ENCODE results near the gene TRIO.

DNA sequence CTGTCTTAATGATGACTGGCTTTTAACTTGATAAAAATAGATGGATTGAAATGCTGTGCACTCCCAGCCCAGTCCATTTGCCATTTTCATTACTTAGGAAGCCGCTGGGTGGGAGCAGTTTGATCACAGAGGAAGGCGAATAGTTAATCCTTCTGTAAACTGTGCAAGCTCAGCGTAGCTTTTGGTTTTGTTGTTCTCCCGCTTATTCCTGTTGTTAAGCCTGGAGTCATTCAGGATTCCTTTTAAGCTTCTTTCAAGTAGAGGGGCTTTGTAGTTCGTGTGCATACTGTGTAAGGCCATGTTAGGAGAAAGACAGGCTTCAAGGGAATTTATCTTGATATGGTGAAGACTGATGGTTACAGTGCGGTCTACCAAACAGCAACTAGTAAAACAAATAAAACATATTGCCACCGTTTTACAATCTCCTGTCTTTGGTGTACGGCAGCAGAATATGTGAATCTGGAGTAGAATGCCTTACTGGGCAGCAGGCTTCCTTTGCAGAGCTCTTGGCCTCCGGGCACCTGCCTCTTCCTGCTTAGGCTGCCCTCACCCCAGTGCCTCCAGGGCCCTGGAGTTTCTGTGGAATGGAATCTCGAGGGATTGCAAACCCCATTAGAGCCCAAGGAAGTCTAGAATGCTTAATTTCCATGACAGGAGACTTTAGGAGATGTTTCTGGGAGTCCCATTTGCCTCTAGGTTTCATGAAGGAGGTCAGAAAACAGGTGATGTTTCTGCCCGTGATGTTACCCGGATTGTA is 141.4 kb downstream of the TRIO start:
- TF ChIP-seq, protein P1, sequence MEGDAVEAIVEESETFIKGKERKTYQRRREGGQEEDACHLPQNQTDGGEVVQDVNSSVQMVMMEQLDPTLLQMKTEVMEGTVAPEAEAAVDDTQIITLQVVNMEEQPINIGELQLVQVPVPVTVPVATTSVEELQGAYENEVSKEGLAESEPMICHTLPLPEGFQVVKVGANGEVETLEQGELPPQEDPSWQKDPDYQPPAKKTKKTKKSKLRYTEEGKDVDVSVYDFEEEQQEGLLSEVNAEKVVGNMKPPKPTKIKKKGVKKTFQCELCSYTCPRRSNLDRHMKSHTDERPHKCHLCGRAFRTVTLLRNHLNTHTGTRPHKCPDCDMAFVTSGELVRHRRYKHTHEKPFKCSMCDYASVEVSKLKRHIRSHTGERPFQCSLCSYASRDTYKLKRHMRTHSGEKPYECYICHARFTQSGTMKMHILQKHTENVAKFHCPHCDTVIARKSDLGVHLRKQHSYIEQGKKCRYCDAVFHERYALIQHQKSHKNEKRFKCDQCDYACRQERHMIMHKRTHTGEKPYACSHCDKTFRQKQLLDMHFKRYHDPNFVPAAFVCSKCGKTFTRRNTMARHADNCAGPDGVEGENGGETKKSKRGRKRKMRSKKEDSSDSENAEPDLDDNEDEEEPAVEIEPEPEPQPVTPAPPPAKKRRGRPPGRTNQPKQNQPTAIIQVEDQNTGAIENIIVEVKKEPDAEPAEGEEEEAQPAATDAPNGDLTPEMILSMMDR (IDR thresholded peaks at IDR 0.05 in 2 of 3, conservative IDR thresholded peaks at IDR 0.05 in 1 of 3; ENCODE audit: borderline replicate concordance in 1 of 3, insufficient read depth in 1 of 3, low read depth in 2 of 3, low read length in 2 of 3), result no peak
- no peak for TF ChIP-seq POLR2AphosphoS5 (IDR thresholded peaks at IDR 0.05; ENCODE audit: low read depth, low read length)
- TF ChIP-seq POLR2A (IDR thresholded peaks at IDR 0.05; ENCODE audit: borderline replicate concordance, extremely low read depth, insufficient read depth, insufficient read length), result no peak
- TF ChIP-seq SRF (IDR thresholded peaks at IDR 0.05; ENCODE audit: low read depth), result no peak
- TF ChIP-seq EGR1 (IDR thresholded peaks at IDR 0.05; ENCODE audit: low read depth), result no peak
- TF ChIP-seq CEBPB (IDR thresholded peaks at IDR 0.05; ENCODE audit: low read depth), result no peak
- TF ChIP-seq, protein P2, sequence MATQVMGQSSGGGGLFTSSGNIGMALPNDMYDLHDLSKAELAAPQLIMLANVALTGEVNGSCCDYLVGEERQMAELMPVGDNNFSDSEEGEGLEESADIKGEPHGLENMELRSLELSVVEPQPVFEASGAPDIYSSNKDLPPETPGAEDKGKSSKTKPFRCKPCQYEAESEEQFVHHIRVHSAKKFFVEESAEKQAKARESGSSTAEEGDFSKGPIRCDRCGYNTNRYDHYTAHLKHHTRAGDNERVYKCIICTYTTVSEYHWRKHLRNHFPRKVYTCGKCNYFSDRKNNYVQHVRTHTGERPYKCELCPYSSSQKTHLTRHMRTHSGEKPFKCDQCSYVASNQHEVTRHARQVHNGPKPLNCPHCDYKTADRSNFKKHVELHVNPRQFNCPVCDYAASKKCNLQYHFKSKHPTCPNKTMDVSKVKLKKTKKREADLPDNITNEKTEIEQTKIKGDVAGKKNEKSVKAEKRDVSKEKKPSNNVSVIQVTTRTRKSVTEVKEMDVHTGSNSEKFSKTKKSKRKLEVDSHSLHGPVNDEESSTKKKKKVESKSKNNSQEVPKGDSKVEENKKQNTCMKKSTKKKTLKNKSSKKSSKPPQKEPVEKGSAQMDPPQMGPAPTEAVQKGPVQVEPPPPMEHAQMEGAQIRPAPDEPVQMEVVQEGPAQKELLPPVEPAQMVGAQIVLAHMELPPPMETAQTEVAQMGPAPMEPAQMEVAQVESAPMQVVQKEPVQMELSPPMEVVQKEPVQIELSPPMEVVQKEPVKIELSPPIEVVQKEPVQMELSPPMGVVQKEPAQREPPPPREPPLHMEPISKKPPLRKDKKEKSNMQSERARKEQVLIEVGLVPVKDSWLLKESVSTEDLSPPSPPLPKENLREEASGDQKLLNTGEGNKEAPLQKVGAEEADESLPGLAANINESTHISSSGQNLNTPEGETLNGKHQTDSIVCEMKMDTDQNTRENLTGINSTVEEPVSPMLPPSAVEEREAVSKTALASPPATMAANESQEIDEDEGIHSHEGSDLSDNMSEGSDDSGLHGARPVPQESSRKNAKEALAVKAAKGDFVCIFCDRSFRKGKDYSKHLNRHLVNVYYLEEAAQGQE (IDR thresholded peaks at IDR 0.05; ENCODE audit: low read depth), result no peak

Measured in HCT116 (cell line).